A549 (cell line): ENCODE data around the gene C4orf50. TPM values are rescaled to one million over a fixed set of nuclear protein-coding genes. Genes with fewer than 3 reads are reported as not detected.

ENCODE experiments used
- ATAC-seq, 2 experiments: fragments of 200-7000 bp in 1 of 2; fragments of >200 bp in 1 of 2; cut with Nextera tagmentation in 1 of 2; cut with Tn5 transposase in 1 of 2; 3 replicates each; pipeline versions ENCODE4 v1.8.0 to v1.9.1; 2018 to 2020; ENCODE audit warnings: mild to moderate bottlenecking in 1 of 2, moderate library complexity in 1 of 2
- CTCF ChIA-PET: fragments of 300-600 bp; sonication (Branson Sonifier 250); formaldehyde crosslinking; extraction: SDS; loops from one replicate; lab custom pipeline; 2021; ENCODE audit warnings: antibody characterized with exemption, inconsistent platforms; lab: Yijun Ruan, JAX
- POLR2A ChIA-PET: fragments of 350-600 bp; formaldehyde crosslinking; extraction: SDS; loops from one replicate; lab custom pipeline; 2021; ENCODE audit warnings: antibody characterized with exemption, inconsistent platforms; lab: Yijun Ruan, JAX
- DNase-seq, 2 experiments: peaks; one replicate each; pipeline versions ENCODE4 v3.0.0 to v3.0.0-alpha.2; 2011 to 2016; ENCODE audit warnings: low read depth in 1 of 2, low spot score in 1 of 2
- FAIRE-seq: peaks from 2 replicates; lab custom pipeline; 2011; peaks lifted over from hg19 to GRCh38; lab: Jason Lieb, UNC
- H3K27ac ChIP-seq, 2 experiments: fragments of >200 bp; sonication (Bioruptor Twin); formaldehyde crosslinking; 3 replicates each; pipeline ENCODE4 v1.5.1; 2016 to 2017
- H3K4me1 ChIP-seq: fragments of >200 bp; sonication (Bioruptor Twin); formaldehyde crosslinking; 3 replicates; pipeline ENCODE4 v1.6.1; 2016
- H3K4me2 ChIP-seq: fragments of >200 bp; sonication (Bioruptor Twin); formaldehyde crosslinking; 3 replicates; pipeline ENCODE4 v1.6.1; 2016
- H3K4me3 ChIP-seq: fragments of >200 bp; sonication (Bioruptor Twin); formaldehyde crosslinking; 3 replicates; pipeline ENCODE4 v1.5.1; 2016
- H3K9me3 ChIP-seq: fragments of >200 bp; sonication (Bioruptor Twin); formaldehyde crosslinking; 3 replicates; pipeline ENCODE4 v1.6.1; 2016
- CBX2 ChIP-seq: fragments of 200-600 bp; sonication (generic); IDR thresholded peaks from 2 replicates; pipeline ENCODE4 v1.6.1; 2016; ENCODE audit warnings: low read depth, mild to moderate bottlenecking, borderline replicate concordance
- CBX8 ChIP-seq: fragments of 200-600 bp; sonication (generic); IDR thresholded peaks from 2 replicates; pipeline ENCODE4 v1.6.1; 2016
- E2F6 ChIP-seq: IDR thresholded peaks from 2 replicates; pipeline ENCODE4 v1.6.1; 2012; ENCODE audit warnings: low read depth, borderline replicate concordance
- ESRRA ChIP-seq: fragments of 150-350 bp; IDR thresholded peaks from 2 replicates; pipeline ENCODE4 v1.6.1; 2014; ENCODE audit warnings: mild to moderate bottlenecking, low read length, borderline replicate concordance
- FOSL2 ChIP-seq, 2 experiments: fragments of 450-650 bp in 1 of 2; fragments of >200 bp in 1 of 2; sonication (Bioruptor Twin) in 1 of 2; formaldehyde crosslinking; IDR thresholded peaks; 2 replicates each; pipeline versions ENCODE4 v1.5.0 to v1.6.1; 2016 to 2020; ENCODE audit warnings: mild to moderate bottlenecking in 1 of 2, moderate library complexity in 1 of 2
- FOXS1 ChIP-seq: fragments of 250-450 bp; sonication (Bioruptor Pico); IDR thresholded peaks from 2 replicates; pipeline ENCODE4 v1.5.0; 2020; ENCODE audit warnings: mild to moderate bottlenecking, moderate library complexity
- HDAC2 ChIP-seq: fragments of 200-600 bp; sonication (generic); IDR thresholded peaks from 2 replicates; pipeline ENCODE4 v1.6.1; 2016
- HES2 ChIP-seq: fragments of >200 bp; sonication (Bioruptor Twin); formaldehyde crosslinking; IDR thresholded peaks from 2 replicates; pipeline ENCODE4 v1.6.1; 2016
- HOXB13 ChIP-seq: fragments of 250-450 bp; sonication (Bioruptor Pico); IDR thresholded peaks from 2 replicates; pipeline ENCODE4 v1.5.0; 2020; ENCODE audit warnings: low read depth, mild to moderate bottlenecking, moderate library complexity
- NPAS2 ChIP-seq: fragments of 250-450 bp; sonication (Bioruptor Pico); IDR thresholded peaks from 2 replicates; pipeline ENCODE4 v1.8.0; 2022; ENCODE audit warnings: mild to moderate bottlenecking, moderate library complexity, borderline replicate concordance
- PBX3 ChIP-seq: IDR thresholded peaks from 2 replicates; pipeline ENCODE4 v1.6.1; 2012
- PHF8 ChIP-seq: fragments of 200-600 bp; sonication (generic); IDR thresholded peaks from 2 replicates; pipeline ENCODE4 v1.6.1; 2016; ENCODE audit warnings: low read depth, mild to moderate bottlenecking, antibody characterized with exemption, moderate library complexity, borderline replicate concordance
- POLR2A ChIP-seq: IDR thresholded peaks from 2 replicates; pipeline ENCODE4 v1.6.1; 2012; ENCODE audit warnings: mild to moderate bottlenecking, low read length
- SREBF2 ChIP-seq: fragments of 450-650 bp; IDR thresholded peaks from 2 replicates; pipeline ENCODE4 v1.6.1; 2014; ENCODE audit warnings: mild to moderate bottlenecking, moderate library complexity
- WGBS: methylation state at CpG from one replicate; pipeline ENCODE4 v1.1.6; 2017; ENCODE audit errors: missing lambda C conversion rate; 5-methylcytosine and 5-hydroxymethylcytosine counted together
- polyA plus RNA-seq, 4 experiments: library from polyadenylated mRNA; depleted of rRNA in 3 of 4; stranded (reverse); fragments of >200 nt; fragmentation: RNase III in 1 of 4; extraction: RNeasy Plus Mini Kit Qiagen cat#74134 plus additional on column Dnase treatment in 1 of 4; gene quantifications; 2 replicates in 3 of 4; 3 replicates in 1 of 4; pipeline ENCODE4 v1.2.3, GENCODE V29; 2011 to 2017
- TF ChIP-seq, protein P1 (sequence below): fragments of 250-450 bp; sonication (Bioruptor Pico); IDR thresholded peaks from 2 replicates; pipeline ENCODE4 v1.5.0; 2020; ENCODE audit warnings: low read depth, mild to moderate bottlenecking, moderate library complexity

The C4orf50 gene
- polyA plus RNA-seq, 2 of the 4 experiments (the other 2 are of a cell fraction): not detected

DNA sequence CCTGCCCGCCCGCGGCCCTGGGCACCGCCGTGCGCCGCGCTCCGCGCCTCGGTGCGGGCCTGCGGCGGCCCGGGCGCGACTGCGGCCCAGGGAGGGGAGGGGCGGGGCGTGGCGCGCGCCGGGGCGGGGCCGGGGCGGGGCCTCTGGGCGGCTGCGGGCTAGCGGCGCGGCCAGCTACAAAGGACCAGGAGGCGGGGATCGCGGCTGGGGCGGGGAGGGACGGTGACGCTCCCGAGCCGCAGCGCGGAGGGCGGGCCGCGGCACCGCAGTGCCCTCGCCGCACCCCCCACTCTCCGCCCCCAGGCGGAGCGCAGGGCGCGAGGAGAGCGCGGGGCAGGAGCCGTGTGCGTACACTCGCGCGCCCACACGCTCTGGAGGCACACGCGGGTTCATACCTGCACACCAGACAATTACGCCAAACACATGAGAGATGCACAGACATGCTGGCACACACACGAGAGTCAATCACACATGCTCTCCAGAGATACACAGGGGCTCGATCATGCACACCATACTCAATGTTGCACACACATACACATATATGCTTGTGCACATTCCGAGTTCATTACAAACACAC lies 125.1 kb downstream of the C4orf50 start, which contains the start of gene CRMP1 (continued):
- no peak for TF ChIP-seq HOXB13
- TF ChIP-seq PHF8: no peak
- TF ChIP-seq HDAC2: no peak
- TF ChIP-seq CBX8: no peak
- TF ChIP-seq, protein P1, sequence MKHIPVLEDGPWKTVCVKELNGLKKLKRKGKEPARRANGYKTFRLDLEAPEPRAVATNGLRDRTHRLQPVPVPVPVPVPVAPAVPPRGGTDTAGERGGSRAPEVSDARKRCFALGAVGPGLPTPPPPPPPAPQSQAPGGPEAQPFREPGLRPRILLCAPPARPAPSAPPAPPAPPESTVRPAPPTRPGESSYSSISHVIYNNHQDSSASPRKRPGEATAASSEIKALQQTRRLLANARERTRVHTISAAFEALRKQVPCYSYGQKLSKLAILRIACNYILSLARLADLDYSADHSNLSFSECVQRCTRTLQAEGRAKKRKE (CRISPR knock-in tag): no peak

DNA sequence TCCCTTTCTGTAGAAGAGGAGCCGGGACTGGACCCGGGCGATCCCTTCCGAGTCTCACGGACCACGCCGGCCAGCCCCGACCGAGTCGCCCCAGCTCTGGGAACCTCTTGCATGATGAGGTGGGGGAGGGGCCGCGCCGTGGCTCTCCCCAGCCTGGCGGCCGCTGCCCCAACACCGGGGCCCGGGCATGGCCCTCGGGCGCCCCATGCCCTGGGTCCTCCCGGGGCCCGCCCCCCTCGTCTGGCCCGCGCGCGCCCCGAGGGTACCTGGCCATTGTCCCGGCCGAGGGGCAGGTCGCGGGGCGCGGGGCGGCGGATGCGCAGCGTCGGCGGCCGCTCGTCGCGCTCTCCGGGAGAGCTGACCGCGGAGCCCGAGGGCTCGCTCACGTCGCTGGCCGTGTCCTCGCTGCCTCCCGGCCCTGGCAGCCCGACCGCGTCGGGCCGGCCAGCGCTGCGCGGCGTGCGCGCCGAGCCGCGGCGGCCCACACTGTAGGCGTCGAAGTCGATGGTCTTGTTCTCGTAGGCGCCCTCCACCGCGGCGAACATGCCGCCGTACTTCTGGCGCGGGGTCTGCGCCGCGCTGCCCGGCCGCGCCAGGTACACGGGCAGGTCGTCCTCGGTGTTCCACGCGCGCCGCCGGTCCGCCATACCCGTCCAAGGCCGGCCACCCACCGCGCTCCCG lies 125.8 kb downstream of the C4orf50 start:
- Histone ChIP-seq H3K4me2 (no peak overlapping the region), H3K27ac (no peak overlapping the region), H3K4me1 (peaks cover 6% of the 10 kb centered on the region; the same call in 2 of the 3 replicates), H3K4me3 (no peak overlapping the region), H3K9me3 (no peaks in the 10 kb centered on the region; the same call in 1 of the 3 replicates)
- no peak for ATAC-seq
- no peak for DNase-seq
- FAIRE-seq: no peak
- TF ChIP-seq, protein P1 (CRISPR knock-in tag): no peak
- POLR2A ChIA-PET: no interaction called here
- CTCF ChIA-PET: interaction anchor here (1.5 kb wide), 1 partner anchor 68 kb away, joined by 3 read pairs; no protein-coding TSS in a partner anchor
- 92% methylated on average over 53 of the region's 100 CpGs for WGBS

GRCh38 chr4:5891563-5892322 lies 126.5 kb downstream of the C4orf50 start:
- DNase-seq (no peak), FAIRE-seq (no peak), ATAC-seq (no peak)
- ChIA-PET POLR2A (no interaction called here), CTCF (interaction anchor here (0.5 to 1.5 kb wide), 3 partner anchors 27 to 67 kb away, joined by 3 read pairs; no protein-coding TSS in a partner anchor)
- Histone ChIP-seq H3K9me3 (no peaks in the 10 kb centered on the region; the same call in 2 of the 3 replicates), H3K4me2 (no peak overlapping the region), H3K27ac (no peak overlapping the region), H3K4me3 (no peak overlapping the region), H3K4me1 (peaks cover 6% of the 10 kb centered on the region; the same call in 2 of the 3 replicates)
- 73% methylated on average over 27 of the region's 34 CpGs for WGBS
- TF ChIP-seq NPAS2 (CRISPR knock-in tag) (no peak), CBX2 (no peak), SREBF2 (no peak), HES2 (no peak), POLR2A (no peak), PBX3 (no peak), FOSL2 (IDR thresholded peaks at IDR 0.05) (no peak), FOSL2 (CRISPR knock-in tag; IDR thresholded peaks at IDR 0.05) (no peak), E2F6 (no peak), FOXS1 (CRISPR knock-in tag) (no peak), HDAC2 (no peak), ESRRA (no peak)
